Ovary (tissue), 9 donors: Measurements from ENCODE around the gene PTCH1. TPM values are rescaled to one million over a fixed set of nuclear protein-coding genes. Genes with fewer than 3 reads are reported as not detected.

ENCODE experiments used
- DNase-seq, 5 donors: peaks; one replicate each; pipeline ENCODE4 v3.0.0-alpha.2; 2019 to 2020
- H3K27ac ChIP-seq, 2 donors: fragments of 200-600 bp; one replicate each; pipeline versions ENCODE4 v1.5.1 to v1.8.0; 2019 to 2022
- H3K27me3 ChIP-seq: fragments of 200-600 bp; one replicate; pipeline ENCODE4 v1.8.0; 2022
- H3K36me3 ChIP-seq: fragments of 200-600 bp; sonication (generic); one replicate; pipeline ENCODE4 v1.5.1; 2019
- H3K4me1 ChIP-seq: one replicate; pipeline ENCODE4 v1.8.1; 2013; ENCODE audit warnings: mild to moderate bottlenecking, moderate library complexity; ENCODE audit not compliant: insufficient read depth
- H3K4me3 ChIP-seq: fragments of 200-600 bp; sonication (generic); one replicate; pipeline ENCODE4 v1.5.1; 2017
- H3K9me3 ChIP-seq, 2 donors: fragments of 200-600 bp in 1 of 2; sonication (generic) in 1 of 2; one replicate each; pipeline versions ENCODE4 v1.5.1 to v1.8.1; 2013 to 2019; ENCODE audit warnings: mild to moderate bottlenecking in 1 of 2, moderate library complexity in 1 of 2
- CTCF ChIP-seq, 3 donors: fragments of 450-650 bp in 2 of 3; fragments of 200-600 bp in 1 of 3; IDR thresholded peaks; one replicate each; pipeline versions ENCODE4 v1.5.1 to v1.8.0; 2016 to 2022; ENCODE audit warnings: antibody characterized with exemption in 3 of 3, mild to moderate bottlenecking in 1 of 3
- EP300 ChIP-seq: sonication (generic); formaldehyde crosslinking; IDR thresholded peaks from one replicate; pipeline ENCODE4 v1.6.1; 2017; ENCODE audit warnings: antibody characterized with exemption
- POLR2A ChIP-seq: fragments of 450-650 bp; IDR thresholded peaks from one replicate; pipeline ENCODE4 v1.6.1; 2017; ENCODE audit warnings: antibody characterized with exemption, mild to moderate bottlenecking, moderate library complexity
- WGBS, 3 donors: extraction: QIAGEN DNeasy Blood & Tissue Kit in 1 of 3; methylation state at CpG; one replicate each; pipeline versions ENCODE4 v1.1.5 to v1.1.7; 2013 to 2017; 5-methylcytosine and 5-hydroxymethylcytosine counted together
- intact Hi-C, 4 donors: fragments of 100-400 bp; cut with DNase I; formaldehyde crosslinking; loops; one replicate each; pipeline versions ENCODE4 v1.11.0 to v1.15.1; 2022 to 2023
- polyA plus RNA-seq, 2 donors: library from polyadenylated mRNA; stranded (reverse); fragments of 200-250 nt in 1 of 2; fragments of 350-450 nt in 1 of 2; fragmentation: Illumina TruSeq in 1 of 2; extraction: RNeasy Lipid Tissue Mini Kit (QIAGEN cat#74804) in 1 of 2; gene quantifications; one replicate each; pipeline ENCODE4 v1.2.3, GENCODE V29; 2013 to 2014
- total RNA-seq, 7 donors: library from RNA; depleted of rRNA in 2 of 7; stranded (reverse); fragments of >200 nt in 2 of 7; fragmentation: NEBNext Ultra II Directional in 3 of 7; extraction: Animal tissue kit (Norgen Biotek cat#: 25700) in 3 of 7; gene quantifications; one replicate each; pipeline versions ENCODE4 v1.1.0 to v1.2.4, GENCODE V29; 2016 to 2023
- donor health status: DM: no; HTN: no; CAD: no; lungs with moderate emphysema.
- donor health status: DM: no; HTN: no; CAD: no.
- donor health status: Bipolar disorder and iron deficiency.
- donor health status: DM: yes; HTN: yes; CAD: no.
- donor health status: DM: no; HTN: no; CAD: no.
- donor health status: DM: yes; HTN: yes; CAD: no.

The PTCH1 gene
- total and polyA plus RNA-seq, 9 donors = 6.4 to 24.3 (median 13.5) TPM

- H3K9me3 ChIP-seq = no peaks in the 10 kb centered on the region
- H3K36me3 ChIP-seq = no peaks in the 10 kb centered on the region
- no peaks in the 10 kb centered on the region for H3K27me3 ChIP-seq
- no peak for TF ChIP-seq POLR2A
- no peak for TF ChIP-seq EP300
- TF ChIP-seq CTCF (IDR thresholded peaks at IDR 0.05) = no peak
- no peaks in the 10 kb centered on the region for H3K4me1 ChIP-seq
- WGBS, 3 donors = 66 to 91% (median 87%) methylated on average over 5 of the region's 5 CpGs
- DNase-seq = no peak
- intact Hi-C loops = no loop called here
- H3K4me3 ChIP-seq = no peak overlapping the region
- no peak overlapping the region for H3K27ac ChIP-seq
Measured at GRCh38 chr9:95514342-95514741, 2.4 kb downstream of the PTCH1 start.

- no peak overlapping the region for H3K27ac ChIP-seq
- H3K36me3 ChIP-seq = no peaks in the 10 kb centered on the region
- H3K4me3 ChIP-seq = no peak overlapping the region
- WGBS, 3 donors = 66 to 83% (median 78%) methylated on average over 4 of the region's 4 CpGs
- H3K9me3 ChIP-seq = no peaks in the 10 kb centered on the region
- DNase-seq = no peak
- TF ChIP-seq CTCF (IDR thresholded peaks at IDR 0.05) = no peak
- TF ChIP-seq EP300 = no peak
- TF ChIP-seq POLR2A = no peak
- intact Hi-C loops = no loop called here
- no peaks in the 10 kb centered on the region for H3K27me3 ChIP-seq
- no peaks in the 10 kb centered on the region for H3K4me1 ChIP-seq
Measured at GRCh38 chr9:95513711-95514110, 3.1 kb downstream of the PTCH1 start.

GRCh38 chr9:95512709-95513095 is 4.1 kb downstream of the PTCH1 start:
- TF ChIP-seq POLR2A = no peak
- TF ChIP-seq CTCF (IDR thresholded peaks at IDR 0.05) = no peak
- no peak for TF ChIP-seq EP300
- intact Hi-C loops = no loop called here
- H3K36me3 ChIP-seq = no peaks in the 10 kb centered on the region
- H3K4me1 ChIP-seq = no peaks in the 10 kb centered on the region
- no peaks in the 10 kb centered on the region for H3K27me3 ChIP-seq
- no peak overlapping the region for H3K27ac ChIP-seq
- 48 to 73% (median 59%) methylated on average over 2 of the region's 2 CpGs for WGBS, 3 donors
- no peak overlapping the region for H3K4me3 ChIP-seq
- no peak for DNase-seq
- no peaks in the 10 kb centered on the region for H3K9me3 ChIP-seq

GRCh38 chr9:95511952-95512708 is 4.6 kb downstream of the PTCH1 start:
- WGBS, 3 donors = 15 to 32% (median 23%) methylated on average over 30 of the region's 30 CpGs
- Histone ChIP-seq H3K36me3 (no peaks in the 10 kb centered on the region), H3K4me3 (no peak overlapping the region), H3K4me1 (no peaks in the 10 kb centered on the region), H3K27ac (no peak overlapping the region), H3K27me3 (no peaks in the 10 kb centered on the region), H3K9me3 (no peaks in the 10 kb centered on the region)
- intact Hi-C loops = no loop called here
- TF ChIP-seq POLR2A (no peak), CTCF (IDR thresholded peaks at IDR 0.05) (no peak), EP300 (no peak)
- peak in 2 of 5 donors; percentile 31 to 40 for DNase-seq
